ENCODE data around the gene RMND1. TPM values are rescaled to one million over a fixed set of nuclear protein-coding genes. Genes with fewer than 3 reads are reported as not detected.
A peak's percentile ranks its signal among the peaks of the same experiment; 100 is the strongest.

RMND1 gene
- total RNA-seq, 1 donor from 2014 or later, result 35.6 TPM

DNA sequence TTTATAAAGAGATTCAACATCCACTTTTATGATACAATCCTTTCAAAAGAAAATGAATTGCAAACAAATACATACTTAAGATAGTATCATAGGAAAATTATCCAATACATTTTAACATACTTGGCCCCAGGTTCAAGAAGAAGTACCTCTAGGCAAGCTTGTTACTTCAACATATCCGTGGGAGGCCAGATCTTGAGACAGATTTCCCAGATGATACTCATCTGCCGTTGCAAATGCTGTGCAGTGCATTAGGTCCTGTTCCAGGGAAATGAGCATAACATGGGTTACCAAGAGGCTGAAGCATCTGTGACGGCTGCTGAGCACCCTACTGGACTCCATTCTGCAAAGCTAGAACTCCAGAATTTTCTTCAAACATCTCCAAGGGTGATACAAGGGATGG is 15.6 kb downstream of the RMND1 start:
- TF ChIP-seq, protein P1, sequence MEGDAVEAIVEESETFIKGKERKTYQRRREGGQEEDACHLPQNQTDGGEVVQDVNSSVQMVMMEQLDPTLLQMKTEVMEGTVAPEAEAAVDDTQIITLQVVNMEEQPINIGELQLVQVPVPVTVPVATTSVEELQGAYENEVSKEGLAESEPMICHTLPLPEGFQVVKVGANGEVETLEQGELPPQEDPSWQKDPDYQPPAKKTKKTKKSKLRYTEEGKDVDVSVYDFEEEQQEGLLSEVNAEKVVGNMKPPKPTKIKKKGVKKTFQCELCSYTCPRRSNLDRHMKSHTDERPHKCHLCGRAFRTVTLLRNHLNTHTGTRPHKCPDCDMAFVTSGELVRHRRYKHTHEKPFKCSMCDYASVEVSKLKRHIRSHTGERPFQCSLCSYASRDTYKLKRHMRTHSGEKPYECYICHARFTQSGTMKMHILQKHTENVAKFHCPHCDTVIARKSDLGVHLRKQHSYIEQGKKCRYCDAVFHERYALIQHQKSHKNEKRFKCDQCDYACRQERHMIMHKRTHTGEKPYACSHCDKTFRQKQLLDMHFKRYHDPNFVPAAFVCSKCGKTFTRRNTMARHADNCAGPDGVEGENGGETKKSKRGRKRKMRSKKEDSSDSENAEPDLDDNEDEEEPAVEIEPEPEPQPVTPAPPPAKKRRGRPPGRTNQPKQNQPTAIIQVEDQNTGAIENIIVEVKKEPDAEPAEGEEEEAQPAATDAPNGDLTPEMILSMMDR (IDR thresholded peaks at IDR 0.05), result no peak
- H3K9me3 Mint-ChIP-seq (ENCODE audit: unreplicated experiment), result no peaks in the 10 kb centered on the region
- peaks cover 3% of the 10 kb centered on the region for H3K36me3 Mint-ChIP-seq (ENCODE audit: unreplicated experiment)
- no peaks in the 10 kb centered on the region for H3K27me3 Mint-ChIP-seq (ENCODE audit: unreplicated experiment)
- H3K27ac Mint-ChIP-seq (ENCODE audit: unreplicated experiment), result peak overlapping the region; percentile 94
- no peak for DNase-seq (ENCODE audit: extremely low spot score, unreplicated experiment)
- H3K4me3 Mint-ChIP-seq (ENCODE audit: unreplicated experiment), result peak overlapping the region; percentile 67
- peaks cover 53% of the 10 kb centered on the region for H3K4me1 Mint-ChIP-seq (ENCODE audit: unreplicated experiment)

DNA sequence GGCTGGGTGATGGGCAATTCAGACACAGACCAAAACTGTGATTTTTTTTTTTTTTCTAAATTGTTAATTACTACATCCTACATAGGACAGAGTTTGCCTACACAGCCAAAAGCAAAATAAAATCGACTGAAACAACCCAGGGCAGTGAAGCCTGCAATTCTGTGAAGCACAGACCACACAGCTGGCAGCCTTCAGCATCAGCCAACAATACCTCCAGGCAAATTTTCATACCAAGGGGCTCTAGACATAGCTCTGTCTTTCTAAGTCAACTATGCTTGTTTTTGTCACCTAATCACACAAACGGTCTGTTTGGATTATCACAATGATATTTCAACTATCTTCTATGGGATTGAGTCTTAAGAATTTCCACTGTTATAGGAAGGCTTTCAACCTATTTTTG is 17.6 kb downstream of the RMND1 start:
- H3K36me3 Mint-ChIP-seq (ENCODE audit: unreplicated experiment), result peaks cover 13% of the 10 kb centered on the region
- peak overlapping the region; percentile 53 for H3K4me3 Mint-ChIP-seq (ENCODE audit: unreplicated experiment)

DNA sequence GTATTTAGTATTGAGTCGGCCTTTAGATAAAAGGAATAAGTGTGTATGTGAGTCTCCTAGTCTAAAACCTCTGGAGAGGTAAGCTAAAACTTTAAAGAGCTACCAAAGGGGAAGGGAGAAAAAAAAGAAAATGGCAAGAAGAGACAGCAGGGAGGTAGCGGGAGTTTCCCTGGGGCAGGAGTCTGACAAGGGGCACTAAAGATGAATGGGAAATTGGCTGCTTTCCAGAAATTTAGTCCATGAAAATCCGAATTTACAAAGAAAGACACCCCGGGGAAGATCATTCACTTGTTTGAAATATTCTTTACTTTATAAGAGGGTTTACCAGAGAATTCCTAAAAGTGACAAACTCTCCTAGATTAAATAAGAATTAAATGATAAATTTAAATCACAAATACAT is 19.3 kb downstream of the RMND1 start:
- H3K36me3 Mint-ChIP-seq (ENCODE audit: unreplicated experiment), result peaks cover 21% of the 10 kb centered on the region
- TF ChIP-seq, protein P1 (IDR thresholded peaks at IDR 0.05), result no peak
- no peak overlapping the region for H3K4me3 Mint-ChIP-seq (ENCODE audit: unreplicated experiment)
- H3K27ac Mint-ChIP-seq (ENCODE audit: unreplicated experiment), result no peak overlapping the region
- no peak for DNase-seq (ENCODE audit: extremely low spot score, unreplicated experiment)
- peaks cover 34% of the 10 kb centered on the region for H3K4me1 Mint-ChIP-seq (ENCODE audit: unreplicated experiment)
- H3K27me3 Mint-ChIP-seq (ENCODE audit: unreplicated experiment), result no peaks in the 10 kb centered on the region
- no peaks in the 10 kb centered on the region for H3K9me3 Mint-ChIP-seq (ENCODE audit: unreplicated experiment)

More for the DNA sequence above, 17.6 kb downstream of the RMND1 start:
- Mint-ChIP-seq H3K9me3 (ENCODE audit: unreplicated experiment) (no peaks in the 10 kb centered on the region), H3K4me1 (ENCODE audit: unreplicated experiment) (peaks cover 43% of the 10 kb centered on the region), H3K27me3 (ENCODE audit: unreplicated experiment) (no peaks in the 10 kb centered on the region), H3K27ac (ENCODE audit: unreplicated experiment) (peak overlapping the region; percentile 76)
- DNase-seq (ENCODE audit: extremely low spot score, unreplicated experiment), result no peak
- TF ChIP-seq, protein P1 (IDR thresholded peaks at IDR 0.05), result no peak

DNA sequence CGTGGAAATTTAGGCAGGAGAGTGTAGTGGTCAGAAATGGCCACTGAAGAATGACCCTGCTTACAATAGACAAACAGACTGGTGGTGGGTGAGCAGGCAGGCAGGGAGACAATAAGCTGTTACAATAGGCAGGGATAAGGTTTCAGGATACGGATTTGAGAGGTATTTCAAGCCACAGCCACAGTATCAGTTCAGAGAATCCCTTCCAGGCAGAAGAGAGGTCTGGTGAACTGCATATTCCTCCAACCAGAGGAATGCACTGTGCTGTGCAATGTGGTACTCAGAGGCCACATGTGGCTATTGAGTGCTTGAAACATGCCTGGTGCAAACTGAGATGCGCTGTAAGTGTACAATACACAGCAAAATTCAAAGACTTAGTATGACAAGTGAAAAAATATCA is 20.6 kb downstream of the RMND1 start:
- Mint-ChIP-seq H3K4me1 (ENCODE audit: unreplicated experiment) (peaks cover 21% of the 10 kb centered on the region), H3K4me3 (ENCODE audit: unreplicated experiment) (no peak overlapping the region), H3K36me3 (ENCODE audit: unreplicated experiment) (peaks cover 26% of the 10 kb centered on the region), H3K9me3 (ENCODE audit: unreplicated experiment) (no peaks in the 10 kb centered on the region), H3K27me3 (ENCODE audit: unreplicated experiment) (no peaks in the 10 kb centered on the region), H3K27ac (ENCODE audit: unreplicated experiment) (peak overlapping the region; percentile 17)
- peak; percentile 23 for DNase-seq (ENCODE audit: extremely low spot score, unreplicated experiment)
- TF ChIP-seq, protein P1 (IDR thresholded peaks at IDR 0.05), result no peak

DNA sequence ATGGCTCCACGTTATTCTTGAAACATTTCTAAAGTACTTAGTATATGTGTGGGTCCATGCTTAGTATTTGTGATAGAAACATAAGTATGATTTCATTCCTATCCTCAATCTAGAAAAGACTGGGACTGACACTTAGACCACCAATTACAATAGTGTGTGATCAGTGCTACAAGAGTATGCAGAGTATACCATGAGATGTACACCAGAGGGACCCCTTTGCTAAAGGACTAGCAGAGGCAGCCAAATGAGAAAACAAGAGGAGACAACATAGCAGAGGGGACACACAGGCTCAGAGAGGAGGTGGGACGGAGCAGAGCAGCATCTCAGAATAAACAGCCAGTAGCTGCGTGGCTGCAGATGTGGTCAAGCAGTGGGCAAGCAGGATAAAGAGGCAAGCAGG is 21.0 kb downstream of the RMND1 start:
- H3K27ac Mint-ChIP-seq (ENCODE audit: unreplicated experiment), result peak overlapping the region; percentile 17
- H3K4me3 Mint-ChIP-seq (ENCODE audit: unreplicated experiment), result no peak overlapping the region
- no peaks in the 10 kb centered on the region for H3K27me3 Mint-ChIP-seq (ENCODE audit: unreplicated experiment)
- H3K4me1 Mint-ChIP-seq (ENCODE audit: unreplicated experiment), result peaks cover 16% of the 10 kb centered on the region
- no peaks in the 10 kb centered on the region for H3K9me3 Mint-ChIP-seq (ENCODE audit: unreplicated experiment)
- TF ChIP-seq, protein P1 (IDR thresholded peaks at IDR 0.05), result peak; percentile 29
- H3K36me3 Mint-ChIP-seq (ENCODE audit: unreplicated experiment), result peaks cover 28% of the 10 kb centered on the region
- peak; percentile 13 for DNase-seq (ENCODE audit: extremely low spot score, unreplicated experiment)

Measured in osteocyte (in vitro differentiated cells).